Measurements from ENCODE around the gene XXYLT1.

XXYLT1 gene

DNA sequence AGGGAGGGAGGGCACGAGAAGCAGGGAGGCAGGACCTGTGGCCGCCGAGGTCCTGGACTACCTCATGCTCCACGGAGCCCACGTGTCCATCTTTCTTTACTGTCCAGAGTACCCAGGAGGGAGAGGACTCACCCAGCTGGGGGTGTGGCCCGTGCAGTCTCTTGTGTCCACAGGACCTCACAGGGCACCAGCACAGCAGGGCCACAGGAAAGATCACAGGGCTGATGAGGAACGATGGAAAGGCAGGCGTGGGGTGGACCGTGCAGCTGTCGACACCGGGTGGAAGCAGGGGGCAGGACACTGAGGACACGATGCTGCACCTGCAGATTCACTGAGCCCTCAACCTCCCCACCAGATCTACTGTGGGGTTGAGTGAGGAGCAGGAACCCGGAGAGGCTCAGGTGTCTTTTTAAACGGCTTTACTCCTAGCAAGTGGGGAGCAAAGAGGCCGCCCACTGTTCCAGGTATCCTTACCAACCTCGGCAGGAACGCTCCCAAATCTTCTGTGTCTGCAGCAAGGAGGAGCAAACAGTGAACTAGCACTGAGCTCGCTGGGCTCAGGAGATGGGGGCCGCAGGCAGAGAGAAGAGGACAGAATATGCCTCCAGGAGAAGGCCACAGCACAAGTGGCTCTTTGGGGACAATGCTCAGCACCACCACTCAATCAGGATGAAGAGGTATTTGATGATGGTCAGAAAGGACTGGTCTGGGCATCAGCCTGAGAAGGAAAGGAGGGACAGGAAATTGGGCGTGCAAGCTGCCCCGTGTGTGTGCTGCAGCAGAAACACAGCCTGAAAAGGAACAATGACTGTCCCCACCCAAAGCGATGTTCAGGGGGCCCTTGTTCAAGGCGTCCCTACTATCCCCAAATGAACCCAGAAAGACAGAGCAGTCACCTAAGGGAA lies 198.8 kb downstream of the XXYLT1 start:
- peaks cover 23% of the 10 kb centered on the region for H3K36me3 Mint-ChIP-seq (ENCODE audit: low read depth)
- no peaks in the 10 kb centered on the region for H3K27me3 Mint-ChIP-seq (ENCODE audit: low read depth, poor library complexity)
- TF ChIP-seq, protein P1, sequence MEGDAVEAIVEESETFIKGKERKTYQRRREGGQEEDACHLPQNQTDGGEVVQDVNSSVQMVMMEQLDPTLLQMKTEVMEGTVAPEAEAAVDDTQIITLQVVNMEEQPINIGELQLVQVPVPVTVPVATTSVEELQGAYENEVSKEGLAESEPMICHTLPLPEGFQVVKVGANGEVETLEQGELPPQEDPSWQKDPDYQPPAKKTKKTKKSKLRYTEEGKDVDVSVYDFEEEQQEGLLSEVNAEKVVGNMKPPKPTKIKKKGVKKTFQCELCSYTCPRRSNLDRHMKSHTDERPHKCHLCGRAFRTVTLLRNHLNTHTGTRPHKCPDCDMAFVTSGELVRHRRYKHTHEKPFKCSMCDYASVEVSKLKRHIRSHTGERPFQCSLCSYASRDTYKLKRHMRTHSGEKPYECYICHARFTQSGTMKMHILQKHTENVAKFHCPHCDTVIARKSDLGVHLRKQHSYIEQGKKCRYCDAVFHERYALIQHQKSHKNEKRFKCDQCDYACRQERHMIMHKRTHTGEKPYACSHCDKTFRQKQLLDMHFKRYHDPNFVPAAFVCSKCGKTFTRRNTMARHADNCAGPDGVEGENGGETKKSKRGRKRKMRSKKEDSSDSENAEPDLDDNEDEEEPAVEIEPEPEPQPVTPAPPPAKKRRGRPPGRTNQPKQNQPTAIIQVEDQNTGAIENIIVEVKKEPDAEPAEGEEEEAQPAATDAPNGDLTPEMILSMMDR (IDR thresholded peaks at IDR 0.05), result no peak
- H3K4me1 Mint-ChIP-seq, result peaks cover 47% of the 10 kb centered on the region
- H3K9me3 Mint-ChIP-seq, result no peaks in the 10 kb centered on the region
- H3K27ac Mint-ChIP-seq, result peak overlapping the region; percentile 72
- H3K4me3 Mint-ChIP-seq, result no peak overlapping the region
- no peak for DNase-seq

DNA sequence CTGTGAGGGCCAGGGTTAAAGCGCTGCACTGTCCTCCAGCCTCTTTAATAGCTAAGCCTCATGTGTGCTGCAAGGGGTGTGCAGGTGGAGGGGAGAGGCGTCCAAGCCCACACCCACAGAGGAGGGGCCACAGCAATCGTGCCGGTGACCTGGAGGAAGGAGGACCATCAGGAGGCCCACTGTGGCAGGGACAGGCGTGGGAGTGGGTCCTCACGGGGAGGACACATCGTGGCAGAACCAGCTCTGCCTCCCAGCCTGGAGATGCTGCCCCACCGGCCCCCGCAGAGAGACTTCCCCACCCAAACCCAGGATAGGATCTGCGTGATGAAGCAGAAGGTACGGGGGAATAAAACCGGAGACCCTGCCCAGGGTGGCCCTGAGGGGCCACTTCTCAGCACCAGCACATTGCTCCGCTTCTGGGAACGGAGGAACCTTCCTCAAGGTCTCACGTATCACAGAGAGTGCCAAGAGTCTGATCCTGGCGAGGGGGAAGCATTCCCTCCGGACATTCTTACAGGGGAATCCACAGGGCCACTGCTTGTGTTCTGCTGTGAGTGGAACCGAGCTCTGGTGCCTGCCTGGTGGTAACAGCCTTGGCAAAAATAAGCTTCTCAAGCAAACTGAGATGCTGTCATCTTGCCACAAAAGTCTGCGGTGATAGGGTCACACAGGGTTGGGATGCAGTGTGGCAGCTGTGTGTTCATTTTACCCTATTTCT lies 199.8 kb downstream of the XXYLT1 start:
- H3K36me3 Mint-ChIP-seq (ENCODE audit: low read depth), result peaks cover 32% of the 10 kb centered on the region
- no peak overlapping the region for H3K4me3 Mint-ChIP-seq
- DNase-seq, result no peak
- no peak overlapping the region for H3K27ac Mint-ChIP-seq
- H3K9me3 Mint-ChIP-seq, result peaks cover 6% of the 10 kb centered on the region
- TF ChIP-seq, protein P1 (IDR thresholded peaks at IDR 0.05), result no peak
- no peaks in the 10 kb centered on the region for H3K27me3 Mint-ChIP-seq (ENCODE audit: low read depth, poor library complexity)
- H3K4me1 Mint-ChIP-seq, result peaks cover 41% of the 10 kb centered on the region

DNA sequence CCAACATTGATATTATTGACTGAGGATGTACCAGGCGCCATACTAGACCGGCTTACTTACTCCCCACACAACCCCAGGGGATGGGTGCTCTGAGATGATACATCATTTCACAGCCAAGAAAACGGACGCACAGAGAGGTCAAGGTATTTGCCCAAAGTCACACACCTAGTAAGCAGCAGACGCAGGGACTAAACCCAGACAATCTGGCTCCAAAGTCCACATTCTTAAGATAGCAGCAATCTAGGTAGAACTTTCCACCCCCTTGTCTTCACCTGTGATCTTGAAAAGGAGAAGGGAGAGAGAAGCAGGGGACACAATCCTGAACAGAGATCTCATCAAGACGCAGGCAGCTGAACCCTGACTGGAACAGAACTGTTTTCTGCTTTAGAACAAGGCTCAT lies 200.6 kb downstream of the XXYLT1 start:
- Mint-ChIP-seq H3K9me3 (peaks cover 13% of the 10 kb centered on the region), H3K4me1 (peaks cover 45% of the 10 kb centered on the region), H3K36me3 (ENCODE audit: low read depth) (peaks cover 40% of the 10 kb centered on the region), H3K27me3 (ENCODE audit: low read depth, poor library complexity) (no peaks in the 10 kb centered on the region), H3K4me3 (no peak overlapping the region), H3K27ac (no peak overlapping the region)
- TF ChIP-seq, protein P1 (IDR thresholded peaks at IDR 0.05), result no peak
- no peak for DNase-seq

DNA sequence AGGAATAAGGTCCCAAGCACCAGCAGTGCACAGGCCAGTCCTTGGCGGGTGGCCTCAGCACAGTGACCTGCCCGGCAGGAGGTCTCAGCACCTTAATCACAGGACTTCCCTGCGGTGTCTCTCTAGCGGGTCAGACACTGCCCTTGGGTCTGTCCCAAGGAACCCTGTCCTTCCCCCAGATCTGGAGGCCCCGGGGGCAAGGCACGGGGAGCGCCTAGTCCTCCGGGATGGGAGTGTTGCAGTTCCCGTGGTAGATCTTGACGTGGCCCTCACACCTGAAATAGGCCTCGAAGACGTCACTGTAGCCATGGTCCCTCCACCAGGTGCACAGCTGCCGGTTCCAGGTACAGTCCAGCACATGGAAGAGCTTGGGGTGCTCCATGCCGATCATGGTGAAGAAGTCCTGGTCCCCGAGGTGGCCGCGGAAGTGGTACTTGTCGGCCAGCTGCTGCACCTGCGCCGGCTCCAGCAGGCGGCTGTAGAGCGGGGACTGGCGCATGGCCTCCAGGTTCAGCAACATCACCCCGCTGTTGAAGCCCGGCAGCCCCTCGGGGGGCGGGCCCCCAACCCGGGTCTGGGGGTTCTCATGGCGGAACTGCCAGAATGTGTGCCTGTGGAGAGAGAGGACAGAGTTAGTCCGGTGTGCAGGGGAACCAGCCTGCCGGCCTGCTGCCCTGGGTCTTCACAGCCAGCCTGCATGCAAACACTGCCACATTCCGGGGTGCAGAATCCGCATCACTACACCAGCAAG lies 201.3 kb downstream of the XXYLT1 start:
- Mint-ChIP-seq H3K9me3 (peaks cover 18% of the 10 kb centered on the region), H3K36me3 (ENCODE audit: low read depth) (peaks cover 47% of the 10 kb centered on the region), H3K27ac (no peak overlapping the region), H3K4me3 (no peak overlapping the region), H3K4me1 (peaks cover 52% of the 10 kb centered on the region), H3K27me3 (ENCODE audit: low read depth, poor library complexity) (no peaks in the 10 kb centered on the region)
- TF ChIP-seq, protein P1 (IDR thresholded peaks at IDR 0.05), result no peak
- no peak for DNase-seq

DNA sequence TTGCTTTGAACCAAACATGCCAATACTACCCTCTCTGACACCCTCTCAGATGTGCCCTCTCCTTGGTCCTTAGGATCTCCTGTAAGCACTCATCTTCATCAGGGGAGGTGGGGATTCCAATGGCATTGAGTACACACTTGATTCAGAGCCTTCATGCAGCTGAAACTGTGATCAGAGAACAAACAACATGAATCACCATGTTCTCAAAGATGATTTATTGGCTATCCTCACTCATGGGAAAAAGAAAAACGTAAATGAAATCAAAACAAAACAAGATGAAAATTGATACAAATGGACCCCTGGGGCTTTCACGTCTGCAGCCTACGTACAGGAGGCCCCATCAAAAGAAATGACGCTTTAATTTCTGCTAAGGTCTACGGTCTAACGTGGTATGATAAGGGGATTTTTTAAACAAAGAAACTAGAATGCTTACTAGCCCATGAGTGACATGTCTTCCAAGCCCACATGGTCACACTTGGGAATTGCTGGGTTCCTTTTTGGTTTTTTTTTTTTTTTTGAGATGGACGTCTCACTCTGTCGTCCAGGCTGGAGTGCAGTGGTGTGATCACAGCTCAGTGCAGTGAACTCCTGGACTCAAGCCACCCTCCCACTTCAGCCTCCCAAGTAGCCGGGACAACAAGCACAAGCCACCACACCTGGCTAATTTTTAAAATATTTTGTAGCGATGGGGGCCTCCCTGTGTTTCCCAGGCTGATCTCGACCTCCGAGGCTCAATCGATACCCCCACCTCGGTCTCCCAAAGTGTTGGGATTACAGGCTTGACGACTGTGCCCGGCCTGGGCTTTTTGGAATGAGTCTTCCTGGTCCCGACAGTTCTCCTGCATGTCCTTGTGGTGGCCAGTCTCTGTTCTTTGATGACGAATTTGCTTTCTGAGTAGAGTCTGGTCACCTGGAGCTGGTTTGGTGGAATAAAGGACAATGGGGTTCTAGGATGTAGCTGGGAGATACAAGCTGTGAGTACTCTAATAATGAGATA lies 202.6 kb downstream of the XXYLT1 start:
- Mint-ChIP-seq H3K36me3 (ENCODE audit: low read depth) (peaks cover 50% of the 10 kb centered on the region), H3K4me3 (no peak overlapping the region), H3K27ac (peak overlapping the region; percentile 36), H3K27me3 (ENCODE audit: low read depth, poor library complexity) (peaks cover 3% of the 10 kb centered on the region), H3K4me1 (peaks cover 52% of the 10 kb centered on the region), H3K9me3 (peaks cover 21% of the 10 kb centered on the region)
- TF ChIP-seq, protein P1 (IDR thresholded peaks at IDR 0.05), result no peak
- no peak for DNase-seq

All from nephron progenitor cell (in vitro differentiated cells).